Stomach smooth muscle (tissue), 2 donors: ENCODE measurements around the gene SHISA6.

Experiments used
- H3K27ac ChIP-seq: one replicate; pipeline ENCODE4 v1.7.0; 2013; ENCODE audit warnings: mild to moderate bottlenecking, low read length, inconsistent platforms
- H3K27me3 ChIP-seq, 2 donors: one replicate each; pipeline ENCODE4 v1.7.0; 2013; ENCODE audit warnings: low read length in 2 of 2; ENCODE audit not compliant: insufficient read depth in 2 of 2, control insufficient read depth in 1 of 2
- H3K36me3 ChIP-seq, 2 donors: one replicate each; pipeline ENCODE4 v1.7.0; 2013; ENCODE audit warnings: low read length in 2 of 2; ENCODE audit not compliant: control insufficient read depth in 2 of 2, insufficient read depth in 2 of 2
- H3K4me1 ChIP-seq: one replicate; pipeline ENCODE4 v1.7.0; 2013; ENCODE audit warnings: low read length; ENCODE audit not compliant: control insufficient read depth, insufficient read depth
- H3K4me3 ChIP-seq, 2 donors: one replicate each; pipeline ENCODE4 v1.7.0; 2013; ENCODE audit warnings: low read length in 2 of 2
- H3K9ac ChIP-seq, 2 donors: one replicate each; pipeline ENCODE4 v1.7.0; 2013; ENCODE audit warnings: low read length in 2 of 2, mild to moderate bottlenecking in 1 of 2
- H3K9me3 ChIP-seq, 2 donors: one replicate each; pipeline ENCODE4 v1.7.0; 2013; ENCODE audit warnings: low read length in 2 of 2; ENCODE audit not compliant: control insufficient read depth in 2 of 2
- donor health status: healthy.
- donor health status: Pancreatic carcinoma.

Gene SHISA6

GRCh38 chr17:11240841-11241610 is at the start of gene SHISA6:
SHISA6 (plus strand) TSS chr17:11241213.
- Histone ChIP-seq H3K4me3 (peak within 1 kb of the TSS in 1 of 2 donors; percentile 55), H3K4me1 (peaks cover 3% of the 10 kb centered on the region), H3K9me3 (no peaks in the 10 kb centered on the region), H3K9ac (no peak within 1 kb of the TSS), H3K27ac (no peak within 1 kb of the TSS), H3K27me3 (peaks cover 30 to 34% of the 10 kb centered on the region in 2 donors), H3K36me3 (no peaks in the 10 kb centered on the region)

- H3K4me1 ChIP-seq, result no peaks in the 10 kb centered on the region
- no peak overlapping the region for H3K9ac ChIP-seq
- no peaks in the 10 kb centered on the region for H3K27me3 ChIP-seq
- H3K27ac ChIP-seq, result no peak overlapping the region
- no peak overlapping the region for H3K4me3 ChIP-seq
- no peaks in the 10 kb centered on the region for H3K36me3 ChIP-seq
- H3K9me3 ChIP-seq, result no peaks in the 10 kb centered on the region
Measured at GRCh38 chr17:11195801-11196200, 45.2 kb upstream of the SHISA6 start.

GRCh38 chr17:11204991-11205390 is 36.0 kb upstream of the SHISA6 start:
- no peaks in the 10 kb centered on the region for H3K4me1 ChIP-seq
- H3K9ac ChIP-seq, result no peak overlapping the region
- H3K27ac ChIP-seq, result no peak overlapping the region
- H3K27me3 ChIP-seq, result no peaks in the 10 kb centered on the region
- H3K9me3 ChIP-seq, result peaks cover 4 to 5% of the 10 kb centered on the region in 2 donors
- no peak overlapping the region for H3K4me3 ChIP-seq
- H3K36me3 ChIP-seq, result no peaks in the 10 kb centered on the region

- H3K4me3 ChIP-seq, result no peak overlapping the region
- no peak overlapping the region for H3K27ac ChIP-seq
- H3K9ac ChIP-seq, result no peak overlapping the region
- H3K36me3 ChIP-seq, result no peaks in the 10 kb centered on the region
- H3K27me3 ChIP-seq, result no peaks in the 10 kb centered on the region
- peaks cover 4 to 5% of the 10 kb centered on the region in 2 donors for H3K9me3 ChIP-seq
- no peaks in the 10 kb centered on the region for H3K4me1 ChIP-seq
Measured at GRCh38 chr17:11205659-11206058, 35.4 kb upstream of the SHISA6 start.

GRCh38 chr17:11209906-11210305 is 31.1 kb upstream of the SHISA6 start:
- H3K27me3 ChIP-seq, result no peaks in the 10 kb centered on the region
- H3K27ac ChIP-seq, result no peak overlapping the region
- H3K9me3 ChIP-seq, result peaks cover 9 to 10% of the 10 kb centered on the region in 2 donors
- no peak overlapping the region for H3K9ac ChIP-seq
- H3K36me3 ChIP-seq, result no peaks in the 10 kb centered on the region
- no peak overlapping the region for H3K4me3 ChIP-seq
- H3K4me1 ChIP-seq, result no peaks in the 10 kb centered on the region

GRCh38 chr17:11212792-11213191 is 28.2 kb upstream of the SHISA6 start:
- peaks cover 8 to 9% of the 10 kb centered on the region in 2 donors for H3K9me3 ChIP-seq
- no peaks in the 10 kb centered on the region for H3K4me1 ChIP-seq
- H3K9ac ChIP-seq, result no peak overlapping the region
- H3K36me3 ChIP-seq, result no peaks in the 10 kb centered on the region
- no peak overlapping the region for H3K4me3 ChIP-seq
- H3K27ac ChIP-seq, result no peak overlapping the region
- no peaks in the 10 kb centered on the region for H3K27me3 ChIP-seq

GRCh38 chr17:11216976-11217375 is 24.0 kb upstream of the SHISA6 start:
- no peak overlapping the region for H3K4me3 ChIP-seq
- no peaks in the 10 kb centered on the region for H3K4me1 ChIP-seq
- H3K36me3 ChIP-seq, result no peaks in the 10 kb centered on the region
- no peak overlapping the region for H3K9ac ChIP-seq
- no peak overlapping the region for H3K27ac ChIP-seq
- no peaks in the 10 kb centered on the region for H3K27me3 ChIP-seq
- peaks cover under 1% of the 10 kb centered on the region in 2 donors for H3K9me3 ChIP-seq

- Histone ChIP-seq H3K9me3 (no peaks in the 10 kb centered on the region), H3K4me3 (no peak overlapping the region), H3K27me3 (no peaks in the 10 kb centered on the region), H3K4me1 (no peaks in the 10 kb centered on the region), H3K27ac (no peak overlapping the region), H3K9ac (no peak overlapping the region), H3K36me3 (no peaks in the 10 kb centered on the region)
Measured at GRCh38 chr17:11221196-11221595, 19.8 kb upstream of the SHISA6 start.

GRCh38 chr17:11221721-11222120 is 19.3 kb upstream of the SHISA6 start:
- Histone ChIP-seq H3K4me3 (no peak overlapping the region), H3K4me1 (no peaks in the 10 kb centered on the region), H3K27me3 (no peaks in the 10 kb centered on the region), H3K9ac (no peak overlapping the region), H3K36me3 (no peaks in the 10 kb centered on the region), H3K27ac (no peak overlapping the region), H3K9me3 (no peaks in the 10 kb centered on the region)

GRCh38 chr17:11238705-11239104 is 2.3 kb upstream of the SHISA6 start:
- peaks cover 21 to 33% of the 10 kb centered on the region in 2 donors for H3K27me3 ChIP-seq
- H3K9me3 ChIP-seq, result peaks cover 0 to 3% of the 10 kb centered on the region in 2 donors
- H3K36me3 ChIP-seq, result no peaks in the 10 kb centered on the region
- peaks cover 3% of the 10 kb centered on the region for H3K4me1 ChIP-seq
- no peak overlapping the region for H3K4me3 ChIP-seq
- H3K27ac ChIP-seq, result no peak overlapping the region
- H3K9ac ChIP-seq, result no peak overlapping the region

- H3K4me3 ChIP-seq, result peak overlapping the region in 1 of 2 donors; percentile 55
- peaks cover 3% of the 10 kb centered on the region for H3K4me1 ChIP-seq
- H3K27ac ChIP-seq, result no peak overlapping the region
- H3K36me3 ChIP-seq, result no peaks in the 10 kb centered on the region
- H3K27me3 ChIP-seq, result peaks cover 29 to 37% of the 10 kb centered on the region in 2 donors
- H3K9ac ChIP-seq, result no peak overlapping the region
- H3K9me3 ChIP-seq, result no peaks in the 10 kb centered on the region
Measured at GRCh38 chr17:11239379-11239970, 1.5 kb upstream of the SHISA6 start.
